SK-MEL-5 (cell line): Measurements from ENCODE around the gene ACOXL. TPM values are rescaled to one million over a fixed set of nuclear protein-coding genes. Genes with fewer than 3 reads are reported as not detected.
"Not testable (repeated sequence)": the region's sequence is repeated elsewhere in the genome, so short reads cannot be mapped to it uniquely, and the experiment has no call there.

Experiments used
- DNase-seq: peaks from one replicate; pipeline ENCODE4 v3.0.0-alpha.2; 2016; ENCODE audit warnings: low read depth, low spot score
- in situ Hi-C: cut with HindIII; loops from 2 replicates; pipeline ENCODE4 v1.10.0; 2016; ENCODE audit warnings: low sequenced_read_pairs, high pct_unique_total_duplicates, low pct_unique_long_range_greater_than_20kb
- total RNA-seq: library from RNA; depleted of rRNA; stranded (reverse); fragments of >200 nt; shearing (Covaris generic); gene quantifications from 2 replicates; pipeline ENCODE4 v1.2.3, GENCODE V29; 2014

Gene ACOXL
- total RNA-seq, 1 experiment from 2014 or later, result not detected

DNA sequence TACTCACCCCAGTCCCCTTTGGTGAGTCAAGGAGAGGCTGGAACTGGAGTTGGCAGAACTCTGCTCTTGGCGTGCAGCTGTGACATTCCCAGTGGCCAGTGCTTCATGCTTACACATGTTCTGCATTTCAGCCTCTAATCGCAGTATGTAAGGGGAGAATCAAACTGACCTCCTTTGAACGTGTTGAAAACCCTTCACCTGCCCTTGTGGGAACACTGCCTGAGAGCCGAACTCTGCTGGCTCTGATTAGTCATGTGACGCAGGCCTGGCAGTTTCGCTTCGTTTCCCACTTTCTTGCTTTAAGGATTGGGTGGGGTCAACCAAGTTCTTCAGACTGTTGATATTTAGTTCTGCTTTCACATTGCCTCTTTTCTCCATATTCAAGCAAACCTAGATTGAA, 214.5 kb downstream of the ACOXL start:
- in situ Hi-C loops, result no loop called here

DNA sequence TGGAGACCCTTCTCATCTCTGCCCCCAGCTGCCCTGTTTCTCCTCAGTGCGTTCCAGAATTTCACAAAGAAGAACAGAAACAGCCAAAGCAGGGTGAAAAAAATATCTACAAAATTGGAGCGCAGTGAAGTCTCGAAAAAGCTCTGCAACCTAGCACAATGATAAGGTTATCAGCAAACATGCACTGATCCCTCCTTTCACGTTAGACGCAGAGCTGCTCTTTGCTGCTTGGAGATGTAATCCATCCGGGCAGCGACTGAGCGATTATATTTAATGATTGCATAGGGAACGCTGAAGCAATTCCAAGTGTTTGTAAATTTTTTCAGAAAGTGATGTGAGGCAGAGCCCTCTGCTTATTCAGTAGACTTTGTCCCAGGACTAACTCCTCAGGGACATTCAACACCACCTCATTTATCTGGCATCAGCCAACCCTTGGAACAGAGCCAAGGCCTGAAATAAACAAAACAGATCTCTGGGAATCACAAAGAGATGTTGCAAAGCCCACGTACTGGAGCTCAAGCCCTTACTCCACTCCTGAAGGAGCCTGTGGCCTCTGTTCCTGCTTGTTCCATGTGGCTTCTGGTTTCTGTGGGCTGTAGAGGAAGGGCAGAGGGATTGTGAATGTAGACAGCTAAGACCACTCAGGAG, 215.8 kb downstream of the ACOXL start:
- no peak for DNase-seq
- in situ Hi-C loops, result no loop called here

More for the DNA sequence above, 214.5 kb downstream of the ACOXL start:
- no peak for DNase-seq

DNA sequence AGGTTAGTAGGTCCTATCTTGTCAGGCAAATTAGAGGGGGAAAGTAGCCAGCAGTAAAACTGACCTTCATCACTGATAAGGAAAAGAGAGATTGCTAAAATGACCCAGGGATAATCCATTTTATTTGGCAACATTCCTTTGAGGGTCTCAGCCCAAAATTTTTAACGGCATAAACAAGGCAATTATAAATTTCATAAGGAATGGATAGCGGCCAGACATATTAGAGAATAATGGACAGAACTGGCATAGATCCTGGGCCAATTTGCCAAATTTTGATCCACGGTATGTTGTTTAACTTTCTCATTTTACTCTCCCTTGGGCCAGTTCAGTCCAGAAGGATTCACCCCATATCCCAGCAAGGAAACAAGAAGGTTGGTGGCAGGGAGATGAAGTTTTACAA, 217.9 kb downstream of the ACOXL start:
- DNase-seq, result no peak
- in situ Hi-C loops, result no loop called here

DNA sequence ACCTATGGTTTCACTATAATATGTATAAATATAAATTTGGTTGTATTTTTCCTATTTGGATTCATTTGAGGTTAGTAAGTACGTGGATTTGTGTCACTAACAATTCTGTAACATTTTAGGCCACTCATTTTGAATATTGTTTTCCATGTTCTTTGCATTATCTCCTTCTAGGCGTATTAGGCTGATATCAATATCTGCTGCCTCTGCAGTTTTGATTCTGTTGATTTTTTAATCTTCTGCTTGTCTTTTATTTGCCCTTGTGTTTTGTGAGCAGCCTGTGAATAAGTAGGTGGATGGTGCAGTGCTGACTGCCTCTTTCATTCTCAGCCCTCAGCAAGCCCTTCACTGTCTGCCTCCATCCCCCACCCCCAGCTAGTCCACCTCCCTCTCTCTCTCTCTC, 222.7 kb downstream of the ACOXL start:
- no peak for DNase-seq
- in situ Hi-C loops, result no loop called here

DNA sequence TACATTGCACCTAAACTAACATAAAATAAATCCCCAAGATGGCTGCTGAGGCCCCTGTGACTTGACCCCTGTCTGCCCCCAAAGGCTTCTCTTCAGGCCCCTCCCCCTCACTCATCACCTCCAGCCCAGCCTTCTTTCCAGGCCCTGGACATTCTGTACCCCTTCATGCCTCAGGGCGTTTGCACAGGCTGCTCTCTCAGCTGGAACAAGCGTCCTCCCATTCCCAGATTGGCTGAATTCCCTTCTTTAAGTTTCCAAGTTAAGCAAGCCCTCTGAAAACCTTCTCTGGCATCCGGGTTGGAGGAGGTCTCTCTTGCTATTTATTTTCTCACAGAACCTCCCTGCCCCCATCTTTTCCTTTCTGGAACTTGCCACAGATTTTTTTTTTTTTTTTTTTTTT, 223.2 kb downstream of the ACOXL start:
- in situ Hi-C loops, result no loop called here
- DNase-seq, result no peak

DNA sequence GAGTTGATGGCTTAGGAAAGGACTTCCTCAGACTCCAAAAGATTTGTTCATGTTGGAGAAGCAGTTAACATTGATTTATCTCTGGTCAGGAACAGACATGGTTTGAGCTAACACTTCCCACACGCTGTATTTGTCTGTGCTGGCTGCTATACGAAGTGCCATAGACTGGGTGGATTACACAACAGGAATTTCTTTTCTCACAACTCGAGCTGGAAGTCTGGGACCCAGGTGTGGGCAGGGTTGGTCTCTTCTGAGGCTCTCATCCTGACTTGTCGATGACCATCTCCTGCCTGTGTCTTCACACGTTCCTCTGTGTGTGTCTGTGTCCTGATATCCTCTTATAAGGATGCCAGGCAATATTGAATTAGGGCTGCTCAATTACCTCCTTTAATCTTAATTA, 224.9 kb downstream of the ACOXL start:
- in situ Hi-C loops, result no loop called here
- DNase-seq, result no peak

DNA sequence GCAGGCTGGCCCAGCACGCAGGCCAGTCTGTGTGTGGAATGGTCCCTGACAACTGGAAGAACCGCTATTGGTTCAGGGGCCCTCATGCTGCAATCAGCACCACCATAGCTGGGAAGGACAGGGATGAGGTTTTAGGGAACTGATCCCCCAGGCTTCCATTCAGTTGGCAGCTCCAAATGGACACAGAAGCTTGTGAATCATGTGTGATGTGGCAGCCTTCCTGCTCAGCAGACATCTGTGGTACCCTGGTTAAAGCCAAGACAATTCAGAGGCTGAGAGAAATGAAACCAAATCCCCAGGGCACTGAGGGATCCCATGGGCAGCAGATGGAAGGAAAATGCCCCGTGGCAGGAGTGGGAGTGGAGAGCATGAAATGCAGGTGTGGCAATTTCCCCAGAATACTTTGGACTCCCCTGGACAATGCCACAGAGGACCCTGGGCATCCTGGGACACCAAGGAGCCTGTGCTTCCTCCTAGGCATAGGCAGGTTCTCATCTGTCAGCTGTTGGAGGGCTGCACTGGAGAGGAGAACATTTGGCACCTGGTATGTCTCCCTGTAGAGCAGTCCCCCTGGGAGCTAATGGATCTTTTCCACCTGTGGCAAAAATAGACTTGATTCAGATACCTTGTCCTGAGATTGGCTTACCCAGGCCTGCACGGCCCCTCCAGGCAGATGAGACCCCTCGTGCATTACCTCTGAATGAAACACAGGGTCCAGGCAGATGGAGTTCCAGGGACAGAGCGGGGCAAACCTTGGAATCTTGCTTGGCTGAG, 226.2 kb downstream of the ACOXL start:
- in situ Hi-C loops, result no loop called here
- no peak for DNase-seq

DNA sequence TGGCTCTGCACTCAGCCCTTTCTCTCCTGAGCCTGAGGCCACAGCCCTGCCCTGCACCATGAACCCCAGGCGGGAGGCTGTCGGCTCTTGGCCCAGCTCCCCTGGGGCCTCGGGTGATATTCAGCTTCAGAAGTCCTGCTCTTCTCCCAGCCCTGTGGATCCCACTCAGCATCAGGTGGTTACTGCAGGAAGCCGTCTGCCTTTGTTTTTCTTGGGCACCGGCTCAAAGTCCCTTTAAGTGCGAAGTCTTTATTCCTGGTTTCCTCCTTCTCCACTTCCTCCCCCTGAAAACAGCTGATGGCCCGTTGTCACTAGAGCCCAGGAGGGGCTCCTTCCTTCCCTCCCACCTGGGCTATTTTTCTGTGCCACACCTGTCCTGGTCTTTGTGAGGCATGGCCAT, 226.8 kb downstream of the ACOXL start:
- in situ Hi-C loops, result no loop called here

DNA sequence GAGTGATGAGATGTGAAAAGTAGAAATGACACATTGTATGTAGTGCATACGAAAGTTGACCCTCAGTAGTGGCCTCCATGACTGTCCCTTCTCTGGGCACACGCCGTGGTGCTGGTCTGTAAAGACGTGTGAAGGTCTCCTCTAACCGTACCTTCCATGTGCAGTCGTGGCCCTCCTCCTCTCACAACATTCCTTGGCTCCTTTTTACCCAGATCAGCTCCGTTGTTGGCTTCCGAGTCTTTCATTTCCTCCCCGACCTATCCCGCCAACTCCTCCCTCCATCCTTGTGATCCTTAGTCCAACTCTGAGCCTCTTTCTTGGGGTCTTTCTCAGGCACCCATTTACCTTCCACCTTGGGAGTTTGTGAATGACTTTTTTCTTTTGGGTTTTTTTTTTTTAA, 227.9 kb downstream of the ACOXL start:
- no peak for DNase-seq
- in situ Hi-C loops, result no loop called here

More for the DNA sequence above, 226.8 kb downstream of the ACOXL start:
- DNase-seq, result no peak

DNA sequence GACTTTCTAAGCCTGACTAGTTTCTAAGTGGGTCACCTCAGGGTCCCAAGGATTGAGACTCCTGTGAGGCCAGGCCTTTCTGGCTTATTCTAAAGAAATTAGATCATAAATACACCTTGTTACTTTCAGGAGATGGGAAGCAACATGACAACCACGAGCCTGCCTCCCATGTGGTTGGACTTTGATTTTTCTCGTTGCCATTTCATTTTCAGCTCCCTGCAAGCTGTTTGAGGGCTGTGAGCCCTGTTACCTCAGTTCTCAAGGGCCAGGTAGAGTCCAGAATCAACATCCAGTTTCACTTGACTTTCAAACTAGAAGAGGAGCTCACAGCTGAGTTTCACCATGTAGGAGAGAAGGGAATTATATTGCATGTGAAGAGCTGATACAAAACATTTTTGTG, 228.6 kb downstream of the ACOXL start:
- no peak for DNase-seq
- in situ Hi-C loops, result no loop called here

DNA sequence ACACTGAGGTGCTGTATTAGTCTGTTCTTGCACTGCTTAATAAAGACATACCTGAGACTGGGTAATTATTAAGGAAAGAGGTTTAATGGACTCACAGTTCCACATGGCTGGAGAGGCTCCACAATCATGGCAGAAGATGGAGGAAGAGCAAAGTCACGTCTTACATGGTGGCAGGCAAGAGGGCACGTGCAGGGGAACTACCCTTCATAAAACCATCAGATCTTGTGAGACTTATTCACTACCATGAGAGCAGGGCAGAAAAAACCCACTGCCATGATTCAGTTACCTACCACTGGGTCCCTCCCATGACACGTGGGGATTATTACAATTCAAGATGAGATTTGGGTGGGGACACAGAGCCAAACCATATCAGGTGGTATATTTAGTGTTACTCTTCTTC, 229.3 kb downstream of the ACOXL start:
- in situ Hi-C loops, DNase-seq: not testable (repeated sequence)

DNA sequence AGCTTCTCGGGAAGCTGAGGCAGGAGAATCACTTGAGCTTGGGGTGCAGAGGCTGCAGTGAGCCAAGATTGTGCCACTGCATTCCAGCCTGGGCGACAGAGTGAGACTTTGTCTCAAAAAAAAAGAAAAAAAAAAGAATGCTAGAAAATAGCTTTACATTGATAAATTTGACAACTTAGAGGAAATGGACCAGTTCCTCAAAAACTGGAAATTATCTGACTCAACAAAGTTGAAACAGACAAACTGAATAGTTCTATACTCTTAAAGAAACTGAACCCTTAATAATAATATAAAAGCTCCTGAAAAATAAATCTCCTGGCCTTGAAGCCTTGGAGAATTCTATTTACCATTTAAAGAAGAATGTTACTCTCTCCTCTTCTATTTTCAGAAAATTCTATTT, 237.3 kb downstream of the ACOXL start:
- in situ Hi-C loops, result no loop called here
- no peak for DNase-seq

DNA sequence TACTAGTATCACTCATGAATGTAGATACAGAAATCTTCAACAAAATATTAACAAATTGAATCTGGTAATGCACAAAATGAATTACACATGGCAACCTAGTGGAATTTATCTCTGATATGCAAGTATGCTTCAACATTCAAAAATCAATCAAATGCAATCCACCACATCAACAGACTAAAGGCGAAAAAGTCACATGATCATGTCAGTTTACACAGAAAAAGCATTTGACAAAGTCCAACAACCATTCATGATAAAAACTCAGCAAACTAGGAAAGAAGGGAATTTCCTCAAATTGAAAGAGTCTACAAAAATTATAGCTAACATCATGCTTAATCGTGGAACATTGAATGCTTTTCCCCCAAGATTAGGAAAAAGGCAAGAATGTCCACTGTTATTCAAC, 237.8 kb downstream of the ACOXL start:
- in situ Hi-C loops, result no loop called here

DNA sequence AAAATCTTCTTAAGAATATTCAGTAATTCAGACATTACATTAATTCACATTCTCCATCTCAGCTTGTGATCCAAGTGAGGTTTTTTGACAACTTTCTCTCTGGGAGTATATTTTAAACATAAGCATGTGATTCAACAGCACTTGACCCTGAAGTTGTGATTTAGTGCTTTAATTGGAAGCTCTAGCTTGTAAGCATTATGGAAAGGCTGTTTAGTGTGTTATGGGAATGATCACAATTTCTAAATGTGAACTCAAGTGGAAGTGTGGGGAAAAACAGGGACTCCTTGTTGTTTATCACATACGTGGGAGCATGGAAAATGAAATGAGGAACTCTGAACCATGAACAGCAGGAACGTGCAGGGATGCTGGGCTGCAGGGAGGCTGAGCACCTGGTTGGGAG, 239.4 kb downstream of the ACOXL start:
- in situ Hi-C loops, result no loop called here
- no peak for DNase-seq

More for the DNA sequence above, 237.8 kb downstream of the ACOXL start:
- DNase-seq, result no peak

DNA sequence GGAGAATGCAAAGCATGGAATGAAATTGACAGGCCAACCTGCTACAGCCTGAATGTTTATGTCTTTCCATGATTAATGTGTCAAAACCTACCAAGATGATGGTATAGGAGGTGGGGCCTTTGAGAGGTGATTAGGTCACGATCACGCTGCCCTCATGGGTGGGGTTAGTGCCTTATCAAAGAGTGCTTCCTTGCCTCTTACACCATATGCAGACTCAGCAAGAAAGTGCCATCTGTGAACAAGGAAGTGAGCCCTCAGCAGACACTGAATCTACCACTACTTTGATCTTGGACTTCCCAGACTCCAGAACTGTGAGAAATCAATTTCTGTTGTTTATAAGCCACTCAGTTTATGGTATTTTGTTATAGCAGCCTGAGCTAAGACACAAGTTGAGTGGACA, 240.9 kb downstream of the ACOXL start:
- in situ Hi-C loops, result no loop called here
- DNase-seq, result no peak

DNA sequence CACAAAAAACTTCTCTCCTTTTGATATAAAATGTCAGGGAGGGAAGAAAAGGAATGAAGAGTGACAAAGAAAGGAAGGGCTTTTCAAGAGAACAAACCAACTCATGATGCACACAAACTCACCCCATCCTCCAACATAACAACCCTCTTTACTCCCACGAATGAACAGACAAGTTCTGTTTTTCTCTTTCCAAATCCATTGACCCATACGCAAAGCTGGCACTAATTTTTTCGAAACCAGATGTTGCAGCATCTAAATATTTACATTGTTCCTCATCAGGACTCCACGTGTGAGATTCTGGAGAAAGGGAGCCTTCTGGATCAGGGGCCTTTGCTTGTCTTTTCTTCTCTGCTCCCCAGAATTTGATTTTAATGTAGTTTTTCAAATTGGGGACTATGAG, 245.0 kb downstream of the ACOXL start:
- no peak for DNase-seq

DNA sequence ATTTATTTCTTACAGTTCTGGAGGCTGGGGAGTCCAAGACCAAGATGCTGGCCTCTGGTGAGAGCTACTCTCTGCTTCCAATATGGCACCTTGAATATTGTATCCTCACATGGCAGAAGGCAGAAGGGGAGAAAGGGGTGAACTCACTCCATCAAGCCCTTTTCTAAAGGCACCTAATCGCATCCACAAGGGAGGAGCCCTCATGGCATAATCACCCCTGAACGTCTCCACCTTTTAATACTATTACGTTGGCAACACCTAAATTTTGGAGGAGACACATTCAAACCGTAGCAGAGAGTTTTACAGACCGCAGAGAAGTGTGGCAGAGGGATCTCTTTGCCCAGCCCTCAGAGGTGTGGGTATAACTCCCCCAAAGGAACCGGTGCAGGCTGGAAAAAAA, 245.8 kb downstream of the ACOXL start:
- DNase-seq, result no peak
- in situ Hi-C loops, result loop anchor here (25.0 kb wide), 1 partner anchor 116 kb away; no protein-coding TSS in a partner anchor

More for the DNA sequence above, 245.0 kb downstream of the ACOXL start:
- in situ Hi-C loops, result loop anchor here (25.0 kb wide), 1 partner anchor 115 kb away; no protein-coding TSS in a partner anchor

DNA sequence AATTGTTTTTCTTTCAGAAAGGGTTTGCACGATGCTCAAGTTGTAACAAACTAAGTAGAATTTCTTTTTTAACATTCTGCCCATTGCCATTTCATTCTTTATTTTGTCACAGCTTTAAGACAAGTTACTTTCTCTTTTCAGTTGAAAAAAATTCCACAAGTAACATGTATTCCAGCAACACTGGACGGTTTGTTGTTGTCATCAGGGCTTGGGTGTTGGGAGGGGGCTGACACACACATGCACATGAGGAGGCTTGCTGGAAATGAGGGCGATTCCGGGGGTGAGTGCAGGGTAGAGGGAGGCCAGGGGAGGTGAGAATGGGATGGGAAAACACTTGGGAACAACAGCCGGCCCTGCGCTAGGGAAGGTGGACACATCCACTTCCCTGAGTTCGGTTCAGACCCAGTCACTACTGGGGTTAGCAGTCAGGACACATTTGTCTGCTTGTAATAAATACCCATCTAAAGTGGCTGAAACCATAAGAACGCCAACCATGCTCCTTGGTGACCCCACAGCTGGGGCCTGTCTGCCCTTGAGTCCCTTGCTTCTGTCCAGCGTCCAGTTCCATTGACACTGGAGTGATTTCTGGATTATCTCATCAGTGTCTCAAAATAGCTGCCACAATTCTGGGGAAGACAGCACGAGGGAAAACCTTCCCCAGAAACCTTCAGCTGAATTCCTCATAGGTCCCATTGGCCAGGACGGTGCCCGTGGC, 246.5 kb downstream of the ACOXL start:
- in situ Hi-C loops, result loop anchor here (25.0 kb wide), 1 partner anchor 117 kb away; no protein-coding TSS in a partner anchor
- no peak for DNase-seq
